K562 (cell line): Measurements from ENCODE around the gene TFCP2L1. TPM values are rescaled to one million over a fixed set of nuclear protein-coding genes. Genes with fewer than 3 reads are reported as not detected.
A peak's percentile ranks its signal among the peaks of the same experiment; 100 is the strongest.

ENCODE experiments used
- ATAC-seq: fragments of 200-7000 bp; cut with Tn5 transposase; 3 replicates; pipeline ENCODE4 v1.9.1; 2020; ENCODE audit warnings: moderate library complexity
- BruUV-seq: library from RNA; stranded (reverse); fragments of 400-500 nt; replicated peaks from 2 replicates; lab custom pipeline; 2021; lab: Mats Ljungman, UMichigan
- CTCF ChIA-PET: fragments of 300-600 bp; formaldehyde crosslinking; extraction: SDS; loops from one replicate; lab custom pipeline; 2021; ENCODE audit warnings: low intra/inter-chr PET ratio; lab: Yijun Ruan, JAX
- POLR2A ChIA-PET: fragments of 300-600, 350-650 bp; sonication (Branson Sonifier 250); formaldehyde crosslinking; extraction: SDS; loops from one replicate; lab custom pipeline; 2021; ENCODE audit warnings: antibody characterized with exemption, inconsistent platforms; lab: Yijun Ruan, JAX
- DNase-seq, 4 experiments: peaks; one replicate each; pipeline versions ENCODE4 v3.0.0 to v3.0.0-alpha.2; 2011 to 2018; ENCODE audit warnings: low spot score in 3 of 4, mixed read lengths in 3 of 4; ENCODE audit errors: extremely low read depth in 1 of 4
- FAIRE-seq: peaks from 2 replicates; lab custom pipeline; 2011; peaks lifted over from hg19 to GRCh38; lab: Jason Lieb, UNC
- H2AFZ ChIP-seq: 2 replicates; pipeline ENCODE4 v1.6.0; 2011; ENCODE audit warnings: low read depth, low read length, control low read depth, inconsistent platforms
- H3K27ac ChIP-seq: fragments of 200-600 bp; 3 replicates; pipeline ENCODE4 v1.8.0; 2011; ENCODE audit warnings: low read depth, mild to moderate bottlenecking, control low read depth, inconsistent platforms, low read length, moderate library complexity, mixed read lengths; ENCODE audit errors: extremely low read depth
- H3K27me3 ChIP-seq, 2 experiments: fragments of 300-600 bp in 1 of 2; 2 replicates in 1 of 2; 3 replicates in 1 of 2; pipeline versions ENCODE4 v1.6.0 to v1.8.0; 2011; ENCODE audit warnings: inconsistent platforms in 2 of 2, low read length in 2 of 2, mild to moderate bottlenecking in 1 of 2, mixed read lengths in 1 of 2, moderate library complexity in 1 of 2; ENCODE audit not compliant: control insufficient read depth in 2 of 2, insufficient read depth in 2 of 2
- H3K36me3 ChIP-seq: fragments of 300-600 bp; 3 replicates; pipeline ENCODE4 v1.8.0; 2011; ENCODE audit warnings: mild to moderate bottlenecking, low read length, inconsistent platforms; ENCODE audit not compliant: control insufficient read depth, insufficient read depth
- H3K4me1 ChIP-seq, 2 experiments: fragments of 200-600 bp in 1 of 2; replicated peaks in 1 of 2; 2 replicates in 1 of 2; 3 replicates in 1 of 2; pipeline versions ENCODE4 v1.5.1 to v1.8.0; 2011; ENCODE audit warnings: inconsistent platforms in 2 of 2, low read length in 2 of 2, mild to moderate bottlenecking in 1 of 2, mixed read lengths in 1 of 2, moderate library complexity in 1 of 2; ENCODE audit not compliant: control insufficient read depth in 2 of 2, insufficient read depth in 2 of 2
- H3K4me2 ChIP-seq: 2 replicates; pipeline ENCODE4 v1.6.1; 2011; ENCODE audit warnings: low read length, control low read depth, inconsistent platforms, mixed read lengths; ENCODE audit not compliant: insufficient read depth
- H3K4me3 ChIP-seq: fragments of 200-600 bp; sonication (generic), shearing (Covaris generic); 2 replicates; pipeline ENCODE4 v1.5.1; 2016; ENCODE audit warnings: control low read depth, inconsistent platforms
- H3K79me2 ChIP-seq: fragments of 200-600 bp; 3 replicates; pipeline ENCODE4 v1.8.0; 2011; ENCODE audit warnings: low read length, inconsistent platforms; ENCODE audit not compliant: control insufficient read depth, insufficient read depth
- H3K9ac ChIP-seq, 2 experiments: 2 replicates each; pipeline versions ENCODE4 v1.6.0 to v1.6.1; 2011; ENCODE audit warnings: low read depth in 2 of 2, low read length in 2 of 2, control low read depth in 1 of 2, inconsistent platforms in 1 of 2, mild to moderate bottlenecking in 1 of 2, mixed read lengths in 1 of 2; ENCODE audit not compliant: insufficient read depth in 1 of 2
- H3K9me1 ChIP-seq: one replicate; pipeline ENCODE4 v1.6.0; 2011; ENCODE audit warnings: inconsistent platforms, mild to moderate bottlenecking, low read length, moderate library complexity; ENCODE audit not compliant: control insufficient read depth, insufficient read depth
- H3K9me3 ChIP-seq: replicated peaks from 2 replicates; pipeline ENCODE4 v1.5.1; 2011; ENCODE audit warnings: low read depth, low read length, inconsistent platforms; ENCODE audit not compliant: control insufficient read depth, insufficient read depth
- H4K20me1 ChIP-seq: replicated peaks from 2 replicates; pipeline ENCODE4 v1.6.1; 2011; ENCODE audit warnings: low read length, inconsistent platforms, mixed read lengths; ENCODE audit not compliant: control insufficient read depth, insufficient read depth
- ASH1L ChIP-seq: fragments of 450-650 bp; IDR thresholded peaks from 2 replicates; pipeline ENCODE4 v1.6.1; 2018; ENCODE audit warnings: borderline replicate concordance, mild to moderate bottlenecking, low read depth; ENCODE audit not compliant: partially characterized antibody
- C11orf30 ChIP-seq: fragments of 450-650 bp; IDR thresholded peaks from 2 replicates; pipeline ENCODE4 v1.6.1; 2016; ENCODE audit warnings: low read depth, mild to moderate bottlenecking
- CBX3 ChIP-seq, 2 experiments: IDR thresholded peaks; 1 replicate in 1 of 2; 2 replicates in 1 of 2; pipeline ENCODE4 v1.6.1; 2012; ENCODE audit warnings: inconsistent platforms in 2 of 2, low read length in 2 of 2, borderline replicate concordance in 1 of 2, control low read depth in 1 of 2
- CREB1 ChIP-seq, 2 experiments: sonication (generic) in 1 of 2; formaldehyde crosslinking in 1 of 2; IDR thresholded peaks; 2 replicates each; pipeline versions ENCODE4 v1.6.1 to v1.8.0; 2012 to 2022; ENCODE audit warnings: inconsistent platforms in 1 of 2, mild to moderate bottlenecking in 1 of 2, missing genetic modification reagents in 1 of 2, moderate library complexity in 1 of 2
- ERF ChIP-seq: fragments of 450-650 bp; formaldehyde crosslinking; IDR thresholded peaks from 2 replicates; pipeline ENCODE4 v1.4.0; 2020; ENCODE audit warnings: mild to moderate bottlenecking, mixed read lengths
- HEY1 ChIP-seq: fragments of 250-450 bp; sonication (Bioruptor Pico); IDR thresholded peaks from 2 replicates; pipeline ENCODE4 v1.5.0; 2020; ENCODE audit warnings: mild to moderate bottlenecking, moderate library complexity, borderline replicate concordance
- KDM1A ChIP-seq, 2 experiments: fragments of 450-650 bp; IDR thresholded peaks; 2 replicates each; pipeline ENCODE4 v1.6.1; 2016; ENCODE audit warnings: mild to moderate bottlenecking in 2 of 2
- MAFG ChIP-seq: fragments of 450-650 bp; conservative IDR thresholded peaks from 2 replicates; pipeline ENCODE4 v1.6.1; 2016; ENCODE audit warnings: missing genetic modification characterization, missing compliant biosample characterization
- ZNF253 ChIP-seq: fragments of 250-450 bp; sonication (Bioruptor Pico); conservative IDR thresholded peaks from 2 replicates; pipeline ENCODE4 v1.6.1; 2021; ENCODE audit warnings: mild to moderate bottlenecking
- ZNF316 ChIP-seq: fragments of 450-650 bp; IDR thresholded peaks from 2 replicates; pipeline ENCODE4 v1.6.1; 2016
- WGBS: fragments of 100-300 bp; shearing (Covaris generic); methylation state at CpG from one replicate; pipeline ENCODE4 v1.1.6; 2016; ENCODE audit warnings: low coverage, mixed read lengths; ENCODE audit not compliant: insufficient coverage; ENCODE audit errors: missing lambda C conversion rate; 5-methylcytosine and 5-hydroxymethylcytosine counted together
- in situ Hi-C: fragments of 300-500 bp; cut with MboI; formaldehyde crosslinking; loops from 4 replicates; pipeline ENCODE4 v1.15.0; 2018; ENCODE audit warnings: inconsistent platforms, mixed read lengths
- intact Hi-C: fragments of 100-400 bp; cut with micrococcal nuclease; formaldehyde crosslinking; loops from 2 replicates; pipeline ENCODE4 v1.14.2; 2022
- polyA plus RNA-seq, 8 experiments: library from polyadenylated mRNA; depleted of rRNA in 4 of 8; stranded (reverse) in 5 of 8; unstranded in 3 of 8; fragments of >200 nt; fragmentation: Nextera tagmentation in 2 of 8; fragmentation: Illumina TruSeq in 1 of 8; extraction: Ambion mirVana in 2 of 8; extraction: Trizol in 1 of 8; gene quantifications; 2 replicates each; pipeline versions ENCODE4 v1.2.1 to v1.2.3, GENCODE V29; 2011 to 2014; ENCODE audit warnings: inconsistent platforms in 1 of 8, missing spikeins in 1 of 8
- total RNA-seq, 7 experiments: library from RNA; depleted of rRNA in 6 of 7; stranded (reverse); fragments of >200 nt in 6 of 7; fragmentation: Illumina TruSeq in 2 of 7; extraction: Trizol in 2 of 7; gene quantifications; 2 replicates each; pipeline versions ENCODE4 v1.2.1 to v1.2.3, GENCODE V29; 2011 to 2021; ENCODE audit warnings: low replicate concordance in 1 of 7
- TF ChIP-seq, protein P1 (sequence below): fragments of 250-450 bp; sonication (Bioruptor Pico); IDR thresholded peaks from 2 replicates; pipeline ENCODE4 v1.8.0; 2022; ENCODE audit warnings: inconsistent platforms, mild to moderate bottlenecking, moderate library complexity, borderline replicate concordance
- TF ChIP-seq, protein P2 (sequence below), 2 experiments: fragments of 450-650 bp in 1 of 2; sonication (generic) in 1 of 2; formaldehyde crosslinking; conservative IDR thresholded peaks; 2 replicates each; pipeline versions ENCODE4 v1.4.0 to v1.8.1; 2020 to 2022; ENCODE audit warnings: mild to moderate bottlenecking in 1 of 2, missing genetic modification reagents in 1 of 2

The TFCP2L1 gene
- total and polyA plus RNA-seq, 9 of the 15 experiments (the other 6 are each of a cell fraction or from before 2014, with no cell fraction given), result 0.08 to 1.00 (median 0.42) TPM

DNA sequence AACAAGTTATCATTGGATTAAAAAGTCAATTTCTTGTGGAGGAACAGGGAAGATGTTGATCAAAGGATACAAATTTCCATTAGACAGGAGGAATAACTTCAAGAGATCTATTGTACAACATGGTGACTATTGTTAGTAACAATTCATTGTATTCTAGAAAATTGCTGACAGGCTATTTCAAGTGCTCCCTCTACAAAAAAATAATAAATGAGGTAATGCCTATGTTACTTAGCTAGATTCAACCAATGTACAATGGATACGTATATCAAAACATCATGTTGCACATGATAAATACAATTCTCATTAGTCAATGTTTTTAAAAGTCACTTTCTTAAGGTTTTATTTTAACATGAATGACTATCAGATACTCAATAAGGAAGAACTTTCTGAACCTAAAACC lies 33.5 kb downstream of the TFCP2L1 start:
- ATAC-seq (no peak), FAIRE-seq (no peak), DNase-seq (no peak)
- Histone ChIP-seq H3K9me1 (no peaks in the 10 kb centered on the region), H3K4me3 (no peak overlapping the region), H2AFZ (no peak overlapping the region), H3K9me3 (no peaks in the 10 kb centered on the region), H3K9ac (no peak overlapping the region), H3K79me2 (no peaks in the 10 kb centered on the region), H3K36me3 (no peaks in the 10 kb centered on the region), H3K4me1 (peaks cover 0 to 8% of the 10 kb centered on the region in 2 experiments; a peak in 3 of 5 replicates), H4K20me1 (no peaks in the 10 kb centered on the region), H3K4me2 (no peak overlapping the region), H3K27ac (no peak overlapping the region), H3K27me3 (peaks cover 18 to 37% of the 10 kb centered on the region in 2 experiments)
- ChIA-PET CTCF (no interaction called here), POLR2A (interaction anchor here (0.6 kb wide), 1 partner anchor 174 kb away, joined by 3 read pairs; no protein-coding TSS in a partner anchor)
- TF ChIP-seq MAFG (peak; percentile 43; the same call in 1 of the 2 replicates), C11orf30 (peak; percentile 68), KDM1A (IDR thresholded peaks at IDR 0.05) (no peak), ZNF253 (CRISPR knock-in tag) (no peak), CREB1 (IDR thresholded peaks at IDR 0.05) (no peak), CREB1 (CRISPR knock-in tag; IDR thresholded peaks at IDR 0.05) (no peak), ASH1L (no peak), CBX3 (IDR thresholded peaks at IDR 0.05; ENCODE audit: borderline replicate concordance in 1 of 2, low read length in 2 of 2) (no peak), ERF (CRISPR knock-in tag) (no peak), ZNF316 (peak; percentile 76; the same call in 1 of the 2 replicates), HEY1 (CRISPR knock-in tag) (no peak)
- TF ChIP-seq, protein P1, sequence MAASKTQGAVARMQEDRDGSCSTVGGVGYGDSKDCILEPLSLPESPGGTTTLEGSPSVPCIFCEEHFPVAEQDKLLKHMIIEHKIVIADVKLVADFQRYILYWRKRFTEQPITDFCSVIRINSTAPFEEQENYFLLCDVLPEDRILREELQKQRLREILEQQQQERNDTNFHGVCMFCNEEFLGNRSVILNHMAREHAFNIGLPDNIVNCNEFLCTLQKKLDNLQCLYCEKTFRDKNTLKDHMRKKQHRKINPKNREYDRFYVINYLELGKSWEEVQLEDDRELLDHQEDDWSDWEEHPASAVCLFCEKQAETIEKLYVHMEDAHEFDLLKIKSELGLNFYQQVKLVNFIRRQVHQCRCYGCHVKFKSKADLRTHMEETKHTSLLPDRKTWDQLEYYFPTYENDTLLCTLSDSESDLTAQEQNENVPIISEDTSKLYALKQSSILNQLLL (CRISPR knock-in tag), result no peak
- TF ChIP-seq, protein P2, sequence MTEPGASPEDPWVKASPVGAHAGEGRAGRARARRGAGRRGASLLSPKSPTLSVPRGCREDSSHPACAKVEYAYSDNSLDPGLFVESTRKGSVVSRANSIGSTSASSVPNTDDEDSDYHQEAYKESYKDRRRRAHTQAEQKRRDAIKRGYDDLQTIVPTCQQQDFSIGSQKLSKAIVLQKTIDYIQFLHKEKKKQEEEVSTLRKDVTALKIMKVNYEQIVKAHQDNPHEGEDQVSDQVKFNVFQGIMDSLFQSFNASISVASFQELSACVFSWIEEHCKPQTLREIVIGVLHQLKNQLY (CRISPR knock-in tag; conservative IDR thresholded peaks at IDR 0.05), result no peak
- WGBS, result 47% methylated on average over 1 of the region's 1 CpG
- in situ Hi-C loops, result no loop called here
- no TSS peak for BruUV-seq
- intact Hi-C loops, result no loop called here
